Muscle layer of colon (tissue), 2 donors: ENCODE results near the gene ZNF860.
A peak's percentile ranks its signal among the peaks of the same experiment; 100 is the strongest.
"Not testable (repeated sequence)": the region's sequence is repeated elsewhere in the genome, so short reads cannot be mapped to it uniquely, and the experiment has no call there.

ENCODE experiments used
- H3K27ac ChIP-seq: one replicate; pipeline ENCODE4 v1.7.0; 2013; ENCODE audit warnings: low read depth, mild to moderate bottlenecking, low read length, moderate library complexity
- H3K27me3 ChIP-seq, 2 donors: one replicate each; pipeline ENCODE4 v1.7.0; 2013; ENCODE audit warnings: low read length in 2 of 2, mild to moderate bottlenecking in 2 of 2; ENCODE audit not compliant: insufficient read depth in 2 of 2, control insufficient read depth in 1 of 2
- H3K36me3 ChIP-seq: one replicate; pipeline ENCODE4 v1.7.0; 2013; ENCODE audit warnings: mild to moderate bottlenecking, low read length; ENCODE audit not compliant: insufficient read depth
- H3K4me1 ChIP-seq: one replicate; pipeline ENCODE4 v1.7.0; 2013; ENCODE audit warnings: mild to moderate bottlenecking, low read length; ENCODE audit not compliant: insufficient read depth
- H3K4me3 ChIP-seq, 2 donors: one replicate each; pipeline ENCODE4 v1.7.0; 2013; ENCODE audit warnings: low read length in 2 of 2, low read depth in 1 of 2, mild to moderate bottlenecking in 1 of 2, moderate library complexity in 1 of 2
- H3K9ac ChIP-seq: one replicate; pipeline ENCODE4 v1.7.0; 2013; ENCODE audit warnings: low read length
- H3K9me3 ChIP-seq: one replicate; pipeline ENCODE4 v1.7.0; 2013; ENCODE audit warnings: mild to moderate bottlenecking, low read length
- donor health status: abdominal sarcoma.
- donor health status: Adenocarcinoma of cecum.

ZNF860 gene

DNA sequence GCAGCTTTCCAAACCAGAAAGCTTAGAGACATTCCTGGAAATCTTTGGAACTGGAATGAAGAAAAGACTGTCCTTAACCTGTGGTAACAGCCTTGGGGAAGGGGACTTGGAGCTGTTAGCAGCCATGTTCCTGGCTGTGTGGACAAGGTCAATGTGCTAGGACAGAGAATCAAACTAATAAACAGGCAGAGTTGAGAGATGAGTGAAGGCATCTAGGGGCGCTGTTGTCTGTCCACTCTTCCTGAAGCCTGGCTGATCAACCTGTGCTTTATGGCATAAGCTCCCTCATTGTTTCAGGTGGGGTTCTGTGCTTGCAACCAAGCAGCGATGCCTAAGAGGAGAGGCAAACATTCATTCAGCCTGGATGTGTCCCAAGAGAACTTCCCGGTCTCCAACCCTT lies 19.3 kb downstream of the ZNF860 start:
- Histone ChIP-seq H3K36me3 (no peaks in the 10 kb centered on the region), H3K4me1 (no peaks in the 10 kb centered on the region), H3K27me3 (no peaks in the 10 kb centered on the region), H3K9me3 (no peaks in the 10 kb centered on the region), H3K9ac (no peak overlapping the region), H3K4me3 (no peak overlapping the region), H3K27ac (no peak overlapping the region)

DNA sequence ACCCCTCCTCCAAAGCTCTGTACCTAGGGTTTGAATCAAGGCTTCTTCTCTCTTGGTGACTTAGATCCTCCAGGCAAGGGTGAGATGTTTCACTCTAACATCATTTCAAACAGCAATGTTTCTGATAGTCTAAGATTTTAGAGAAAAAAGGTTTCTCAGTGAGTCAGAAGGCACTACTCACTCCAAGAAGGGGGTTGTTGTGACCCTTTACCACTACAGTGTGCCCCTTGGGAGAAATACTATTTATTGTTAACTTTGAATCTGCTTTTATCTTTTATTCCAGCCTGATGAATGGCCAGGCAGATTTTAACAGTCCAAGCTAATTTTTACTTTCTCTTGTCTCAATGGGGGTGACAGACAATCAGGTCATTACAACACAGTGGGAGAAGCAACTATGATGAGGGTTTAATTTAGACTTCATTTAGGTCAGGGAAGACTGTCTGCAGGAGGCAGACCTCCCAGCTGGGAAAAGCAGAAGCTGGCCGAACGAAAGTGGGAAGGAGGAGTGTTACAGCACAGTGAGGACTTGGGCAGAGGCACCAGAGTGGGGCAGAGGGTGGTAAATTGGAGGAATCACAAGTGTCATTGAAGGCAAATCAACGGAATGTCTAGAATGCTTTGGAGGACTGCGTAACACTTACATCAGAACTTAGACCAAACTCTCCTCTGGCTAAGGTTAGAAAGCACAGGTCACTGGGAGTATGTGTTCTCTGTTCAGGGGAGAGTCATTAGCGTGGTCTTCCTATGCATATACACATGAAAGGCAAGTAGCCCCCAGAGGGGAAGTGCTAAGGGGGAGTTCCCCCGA lies 21.2 kb downstream of the ZNF860 start:
- H3K4me1 ChIP-seq = no peaks in the 10 kb centered on the region
- H3K9ac ChIP-seq = no peak overlapping the region
- no peaks in the 10 kb centered on the region for H3K9me3 ChIP-seq
- no peaks in the 10 kb centered on the region for H3K36me3 ChIP-seq
- no peak overlapping the region for H3K4me3 ChIP-seq
- no peak overlapping the region for H3K27ac ChIP-seq
- H3K27me3 ChIP-seq = no peaks in the 10 kb centered on the region

DNA sequence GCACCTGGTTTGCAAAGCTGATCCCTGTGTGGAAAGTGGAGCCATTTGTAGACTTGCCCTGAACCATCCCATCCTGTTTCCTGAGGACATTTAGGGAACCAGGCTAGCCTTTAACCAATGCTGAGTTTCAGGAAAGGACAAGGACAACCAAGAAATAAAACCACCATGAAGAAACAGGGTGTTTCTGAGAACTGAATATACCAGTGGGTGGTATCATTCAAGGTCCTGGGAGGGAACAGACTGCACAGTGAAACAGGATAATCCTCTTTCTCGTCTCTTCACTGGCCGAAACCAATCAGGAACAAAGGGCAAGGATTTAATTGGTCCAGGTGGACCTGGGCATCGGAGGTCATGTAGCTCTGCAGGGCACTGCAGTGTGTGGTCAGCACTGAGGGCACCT lies 21.8 kb downstream of the ZNF860 start:
- Histone ChIP-seq H3K9me3 (no peaks in the 10 kb centered on the region), H3K4me1 (no peaks in the 10 kb centered on the region), H3K27me3 (no peaks in the 10 kb centered on the region), H3K36me3 (no peaks in the 10 kb centered on the region), H3K4me3 (no peak overlapping the region), H3K27ac (no peak overlapping the region), H3K9ac (no peak overlapping the region)

DNA sequence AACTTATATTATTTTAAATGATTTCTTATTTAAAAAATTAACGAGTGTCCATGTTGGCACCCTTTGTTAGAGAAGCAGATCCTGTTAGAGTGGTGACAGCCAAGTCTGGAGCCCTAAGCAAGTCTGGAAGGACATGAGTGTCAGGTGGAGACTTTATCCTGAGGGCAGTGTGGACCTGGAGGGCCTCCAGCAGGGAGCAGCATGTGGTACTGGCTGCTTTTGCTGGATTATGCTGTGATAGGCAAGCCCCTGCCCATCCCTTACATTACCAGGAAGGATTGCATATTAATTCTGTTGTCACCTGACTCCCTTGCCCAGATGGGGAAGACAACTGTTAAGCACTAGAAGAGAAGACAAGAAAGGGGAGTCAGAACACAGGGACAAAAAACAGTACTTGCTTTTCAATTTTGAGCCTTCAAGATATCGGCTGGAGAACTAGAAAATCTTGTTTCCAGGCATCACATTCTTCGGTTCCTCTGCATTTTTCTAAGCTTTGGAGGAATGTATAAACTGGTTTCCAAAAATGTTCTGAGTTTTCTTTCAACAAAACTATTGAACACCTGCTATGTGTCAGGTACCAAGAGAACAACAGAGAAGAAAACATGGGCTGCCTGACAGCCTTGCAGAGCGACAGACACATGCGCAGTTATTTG lies 22.7 kb downstream of the ZNF860 start:
- H3K27me3 ChIP-seq = no peaks in the 10 kb centered on the region
- H3K9me3 ChIP-seq = no peaks in the 10 kb centered on the region
- H3K4me1 ChIP-seq = no peaks in the 10 kb centered on the region
- H3K27ac ChIP-seq = no peak overlapping the region
- H3K9ac ChIP-seq = no peak overlapping the region
- no peaks in the 10 kb centered on the region for H3K36me3 ChIP-seq
- no peak overlapping the region for H3K4me3 ChIP-seq

DNA sequence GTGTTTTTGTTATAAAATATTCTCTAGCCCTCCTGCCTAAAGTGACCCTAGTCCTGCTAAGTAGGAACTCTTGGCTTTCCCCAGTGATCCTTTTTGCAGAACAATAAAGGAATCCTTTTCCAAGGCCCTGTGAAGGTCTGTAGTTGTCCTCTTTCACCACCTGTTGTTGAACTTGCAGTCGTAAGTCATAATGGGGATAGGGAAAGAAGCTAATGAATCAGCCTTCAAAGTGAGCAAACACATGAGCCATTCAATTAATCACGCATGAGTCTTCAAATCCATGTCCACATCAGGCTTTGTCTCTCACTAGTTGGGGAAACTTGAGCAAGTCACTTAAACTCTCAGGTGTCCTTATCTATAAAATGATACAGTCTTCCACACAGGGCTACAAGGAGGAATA lies 27.6 kb downstream of the ZNF860 start:
- Histone ChIP-seq H3K4me1 (no peaks in the 10 kb centered on the region), H3K4me3 (no peak overlapping the region), H3K9ac (no peak overlapping the region), H3K36me3 (no peaks in the 10 kb centered on the region), H3K27me3 (no peaks in the 10 kb centered on the region), H3K27ac (no peak overlapping the region), H3K9me3 (no peaks in the 10 kb centered on the region)

DNA sequence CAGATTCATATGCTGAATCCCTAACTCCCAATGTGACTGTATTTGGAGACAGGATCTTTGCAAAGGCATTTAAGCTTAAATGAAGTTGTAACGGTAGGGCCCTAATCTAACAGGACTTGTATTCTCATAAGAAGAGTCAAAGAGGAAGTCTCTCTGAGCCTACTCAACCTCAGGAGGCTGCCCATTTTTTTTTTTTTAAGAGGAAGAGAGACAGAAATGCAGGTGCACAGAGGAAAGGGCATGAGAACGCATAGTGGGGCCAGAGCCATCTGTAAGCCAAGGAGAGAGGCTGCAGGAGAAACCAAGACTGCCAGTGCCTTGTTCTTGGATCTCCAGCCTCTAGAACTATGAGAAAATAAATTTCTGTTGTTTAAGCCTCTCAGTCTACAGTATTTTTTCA lies 28.4 kb downstream of the ZNF860 start:
- H3K4me3 ChIP-seq = no peak overlapping the region
- H3K27ac ChIP-seq = no peak overlapping the region
- H3K4me1 ChIP-seq = no peaks in the 10 kb centered on the region
- no peak overlapping the region for H3K9ac ChIP-seq
- H3K27me3 ChIP-seq = no peaks in the 10 kb centered on the region
- H3K36me3 ChIP-seq = no peaks in the 10 kb centered on the region
- H3K9me3 ChIP-seq = no peaks in the 10 kb centered on the region

DNA sequence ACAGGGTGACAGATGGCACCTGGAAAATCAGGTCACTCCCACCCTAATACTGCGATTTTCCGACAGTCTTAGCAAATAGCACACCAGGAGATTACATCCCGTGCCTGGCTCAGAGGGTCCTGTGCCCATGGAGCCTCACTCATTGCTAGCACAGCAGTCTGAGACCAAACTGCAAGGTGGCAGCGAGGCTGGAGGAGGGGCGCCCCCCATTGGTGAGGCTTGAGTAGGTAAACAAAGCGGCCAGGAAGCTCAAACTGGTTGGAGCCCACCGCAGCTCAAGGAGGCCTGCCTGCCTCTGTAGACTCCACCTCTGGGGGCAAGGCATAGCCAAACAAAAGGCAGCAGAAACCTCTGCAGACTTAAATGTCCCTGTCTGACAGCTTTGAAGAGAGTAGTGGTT lies 29.1 kb downstream of the ZNF860 start:
- H3K9me3 ChIP-seq, H3K27ac ChIP-seq, H3K4me1 ChIP-seq, H3K4me3 ChIP-seq, H3K36me3 ChIP-seq, H3K27me3 ChIP-seq, H3K9ac ChIP-seq: not testable (repeated sequence)

DNA sequence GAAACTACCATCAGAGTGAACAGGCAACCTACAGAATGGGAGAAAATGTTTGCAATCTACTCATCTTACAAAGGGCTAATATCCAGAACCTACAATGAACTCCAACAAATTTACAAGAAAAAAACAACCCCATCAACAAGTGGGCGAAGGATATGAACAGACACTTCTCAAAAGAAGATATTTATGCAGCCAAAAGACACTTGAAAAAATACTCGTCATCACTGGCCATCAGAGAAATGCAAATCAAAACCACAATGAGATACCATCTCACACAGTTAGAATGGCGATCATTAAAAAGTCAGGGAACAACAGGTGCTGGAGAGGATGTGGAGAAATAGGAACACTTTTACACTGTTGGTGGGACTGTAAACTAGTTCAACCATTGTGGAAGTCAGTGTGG lies 34.1 kb downstream of the ZNF860 start:
- not testable (repeated sequence) for H3K27me3 ChIP-seq, H3K9me3 ChIP-seq, H3K27ac ChIP-seq, H3K9ac ChIP-seq, H3K36me3 ChIP-seq, H3K4me3 ChIP-seq
- H3K4me1 ChIP-seq = peaks cover 11% of the 10 kb centered on the region

DNA sequence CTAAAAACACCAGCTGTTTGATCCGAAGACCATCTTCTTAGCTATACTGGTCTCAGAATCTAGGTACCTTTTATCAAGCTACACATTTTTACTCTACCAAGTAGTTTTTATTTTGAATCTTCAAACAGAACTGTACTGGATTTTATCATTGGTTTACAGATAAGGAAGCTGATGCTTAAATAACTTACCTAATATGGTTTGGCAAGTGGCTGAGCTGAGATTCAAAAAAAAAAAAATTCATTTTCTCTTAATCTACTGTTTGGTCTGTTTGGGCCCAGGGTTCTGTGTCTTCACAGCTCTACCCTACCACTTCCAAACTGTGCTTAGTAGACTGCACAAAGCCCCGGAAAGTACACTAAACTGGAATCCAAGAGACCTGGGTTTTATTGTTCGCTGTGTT lies 35.7 kb downstream of the ZNF860 start:
- Histone ChIP-seq H3K9me3 (no peaks in the 10 kb centered on the region), H3K27me3 (no peaks in the 10 kb centered on the region), H3K36me3 (no peaks in the 10 kb centered on the region), H3K9ac (no peak overlapping the region), H3K4me3 (no peak overlapping the region), H3K27ac (peak overlapping the region; percentile 3), H3K4me1 (peaks cover 11% of the 10 kb centered on the region)

DNA sequence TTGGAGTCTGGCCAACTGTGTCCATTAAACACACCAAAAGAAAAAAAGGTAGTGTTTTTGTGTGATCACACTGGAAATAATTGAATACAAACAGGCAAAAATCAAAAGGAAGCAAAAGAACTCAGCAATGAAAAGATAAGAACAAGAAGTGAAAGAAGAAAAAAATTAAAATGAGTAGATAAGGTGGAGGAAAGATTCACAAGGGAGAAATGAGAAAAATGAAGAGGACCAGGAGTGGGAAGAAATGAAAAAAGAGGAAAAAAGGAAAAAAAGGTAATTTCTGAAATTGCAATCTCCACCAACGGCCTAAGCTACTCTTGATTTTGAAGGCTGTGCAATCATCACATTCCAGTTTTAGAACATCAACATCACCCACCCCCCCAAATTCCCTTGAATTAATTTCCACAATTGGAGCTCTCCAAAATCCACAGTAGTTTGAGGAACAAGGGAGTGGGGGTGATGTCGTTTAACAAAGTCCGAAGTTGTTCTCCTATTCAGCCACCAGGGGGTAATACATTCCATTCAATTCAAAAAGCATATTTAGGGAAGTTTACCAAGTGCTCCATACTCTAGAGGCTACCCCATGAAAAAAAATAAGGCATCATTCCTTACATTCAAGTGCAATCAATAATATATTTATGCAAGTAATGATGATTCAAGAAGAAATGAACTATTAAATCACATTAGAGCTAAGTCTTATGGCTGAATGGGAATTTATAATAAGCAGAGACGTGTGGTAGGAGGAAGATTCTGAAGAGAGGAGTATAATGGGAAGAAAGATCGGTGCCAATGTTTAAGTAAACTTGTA lies 37.4 kb downstream of the ZNF860 start:
- Histone ChIP-seq H3K27me3 (no peaks in the 10 kb centered on the region), H3K4me3 (no peak overlapping the region), H3K4me1 (peaks cover 11% of the 10 kb centered on the region), H3K9ac (no peak overlapping the region), H3K9me3 (no peaks in the 10 kb centered on the region), H3K36me3 (no peaks in the 10 kb centered on the region), H3K27ac (peak overlapping the region; percentile 34)

DNA sequence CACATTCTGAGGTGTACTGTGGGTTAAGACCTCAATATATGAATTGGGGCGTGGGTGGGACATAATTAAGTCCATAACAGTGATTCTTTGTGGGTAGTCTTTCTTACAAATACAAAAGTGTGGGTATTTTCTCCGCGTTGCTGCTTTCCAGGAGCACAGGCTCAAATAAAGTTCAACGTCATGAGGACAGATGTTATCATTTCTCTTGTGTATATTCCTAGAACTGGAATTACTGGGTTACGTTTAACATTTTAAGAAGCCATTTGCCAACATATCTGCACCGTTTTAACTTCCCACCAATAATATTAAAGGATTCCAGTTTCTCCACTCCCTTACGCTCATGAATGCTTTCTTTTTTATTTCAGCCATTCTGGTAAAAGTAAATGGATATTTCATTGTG lies 39.6 kb downstream of the ZNF860 start:
- Histone ChIP-seq H3K9ac (no peak overlapping the region), H3K36me3 (no peaks in the 10 kb centered on the region), H3K4me3 (no peak overlapping the region), H3K9me3 (no peaks in the 10 kb centered on the region), H3K4me1 (peaks cover 11% of the 10 kb centered on the region), H3K27ac (no peak overlapping the region), H3K27me3 (no peaks in the 10 kb centered on the region)
